Activated T-cell treated with anti-CD3 and anti-CD28 coated beads for 24 hours (primary cell): Measurements from ENCODE around the gene HOXA13.

Experiments used
- DNase-seq: peaks from one replicate; pipeline ENCODE4 v3.0.0-alpha.2; 2020; ENCODE audit warnings: low read depth

Gene HOXA13

GRCh38 chr7:27148031-27148755 is 51.7 kb downstream of the HOXA13 start:
- no peak for DNase-seq

DNA sequence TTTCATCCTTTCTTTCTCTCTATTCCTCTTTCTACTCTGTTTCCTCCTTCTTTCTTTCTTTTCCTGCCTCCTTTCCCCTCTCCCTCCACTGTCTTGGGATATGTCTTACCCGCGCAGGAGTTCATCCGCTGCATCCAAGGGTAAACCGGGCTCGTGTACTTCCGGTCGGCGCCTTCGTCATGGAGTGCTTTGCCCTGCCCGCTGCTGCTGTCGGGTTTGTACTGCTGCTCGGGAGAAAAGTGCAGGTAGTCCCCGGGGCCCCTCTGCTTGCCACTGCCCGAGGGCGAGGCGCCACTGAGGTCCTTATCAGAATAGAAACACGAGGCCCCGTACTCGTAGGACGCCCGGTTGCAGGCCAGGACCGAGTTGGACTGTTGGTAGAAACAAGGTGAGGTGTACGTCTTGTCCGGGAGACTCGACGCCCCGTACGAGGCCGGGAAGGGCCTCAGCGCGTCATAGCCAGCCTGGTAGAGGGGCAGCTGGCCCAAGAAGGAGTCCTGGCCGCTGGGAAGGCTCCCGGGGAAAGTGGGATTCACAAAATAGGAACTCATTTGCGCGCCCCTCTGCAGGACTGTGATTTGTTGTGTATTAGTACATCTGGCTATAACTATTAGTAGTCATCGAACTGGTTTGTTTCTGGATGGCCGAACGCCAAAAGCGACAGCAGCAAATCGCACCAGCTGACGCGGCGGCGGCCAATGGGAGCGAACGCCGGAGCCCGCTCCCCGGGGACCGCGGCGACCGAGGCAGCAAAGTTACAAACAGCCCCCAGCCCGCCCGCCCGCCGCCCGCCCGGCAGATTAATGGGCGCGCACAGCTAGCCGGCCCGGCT is 52.5 kb downstream of the HOXA13 start, which contains the start of gene HOXA6:
TSS of gene HOXA6 (minus strand) at position 576 of the 832 bp plus-strand sequence. CDS start at position 551, 25 bp downstream.
- no peak for DNase-seq

DNA sequence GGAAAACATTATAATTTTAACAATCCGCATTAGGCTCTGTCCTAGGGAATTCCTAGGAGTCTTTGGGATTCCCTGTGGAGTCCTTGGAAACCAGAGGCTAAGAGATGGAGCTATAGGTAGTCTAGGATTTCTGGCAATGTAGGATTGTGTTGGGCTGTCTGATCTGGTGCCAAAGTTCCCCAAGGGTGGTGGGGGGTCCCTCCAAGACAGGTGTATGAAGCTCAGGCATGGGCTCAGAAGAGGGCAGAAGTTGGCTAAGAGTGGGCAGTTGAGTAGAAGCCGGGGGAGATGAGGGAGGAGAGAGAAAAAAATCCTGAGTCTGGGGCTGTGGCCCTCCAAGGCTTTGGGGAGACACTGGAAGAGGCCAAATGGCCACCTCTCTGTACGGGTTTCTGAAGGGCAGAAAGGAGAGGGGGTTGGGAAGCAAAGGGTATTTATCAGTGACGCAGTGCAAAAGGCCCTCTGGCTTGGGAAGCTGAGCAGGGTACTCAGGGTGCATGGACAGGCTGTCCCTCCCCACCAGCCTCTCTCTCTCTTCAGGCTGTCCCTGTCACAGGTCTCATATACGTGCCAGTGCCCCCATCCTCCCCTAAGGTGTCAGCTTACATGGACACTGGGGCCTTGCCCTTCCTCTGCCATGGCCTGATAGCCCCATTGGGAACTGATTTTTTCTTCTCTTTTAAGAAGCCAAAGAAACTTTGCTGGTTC is 53.2 kb downstream of the HOXA13 start:
- no peak for DNase-seq

GRCh38 chr7:27145914-27146412 is 53.9 kb downstream of the HOXA13 start:
- DNase-seq = no peak

- DNase-seq = no peak
Measured at GRCh38 chr7:27145165-27145913, 54.6 kb downstream of the HOXA13 start.

DNA sequence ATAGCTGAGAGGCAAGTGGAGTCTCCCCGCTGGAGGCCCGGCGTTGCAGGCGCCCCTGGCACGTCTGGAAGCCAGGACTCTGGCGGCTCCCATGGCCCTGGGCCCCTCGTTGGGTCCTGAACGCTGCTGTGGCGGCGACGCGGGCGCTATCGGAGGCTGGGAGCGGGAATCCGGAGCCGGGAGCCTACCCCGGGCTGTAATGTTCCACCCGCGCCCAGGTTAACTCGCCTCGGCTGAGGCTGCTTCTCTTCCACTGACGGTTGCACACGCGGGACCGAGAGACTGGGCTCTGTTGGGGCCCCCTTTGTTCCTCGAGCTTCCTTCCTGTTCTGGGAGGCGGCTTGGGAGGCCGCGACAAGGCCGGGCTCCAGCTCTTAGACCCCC is 55.1 kb downstream of the HOXA13 start:
- no peak for DNase-seq
